ENCODE results near the gene CCDC157. TPM values are rescaled to one million over a fixed set of nuclear protein-coding genes. Genes with fewer than 3 reads are reported as not detected.

Gene CCDC157
- polyA plus RNA-seq, 3 donors: 0.50 to 3.7 (median 0.54) TPM

GRCh38 chr22:30413745-30414524, 57.1 kb downstream of the CCDC157 start:
- Mint-ChIP-seq H3K27me3 (ENCODE audit: low read depth in 3 of 3) (peaks cover 0 to 6% (median 4%) of the 10 kb centered on the region in 3 donors), H3K4me3 (no peak overlapping the region), H3K36me3 (peaks cover 21 to 26% of the 10 kb centered on the region in 2 donors), H3K9me3 (no peaks in the 10 kb centered on the region), H3K4me1 (no peaks in the 10 kb centered on the region), H3K27ac (no peak overlapping the region)
- Histone ChIP-seq H3K27ac (ENCODE audit: low read depth in 1 of 2, low read length in 2 of 2) (no peak overlapping the region), H3K79me2 (ENCODE audit: insufficient read depth, low read length) (no peaks in the 10 kb centered on the region), H3K27me3 (ENCODE audit: control insufficient read depth in 2 of 2, insufficient read depth in 2 of 2, low read length in 2 of 2) (no peaks in the 10 kb centered on the region), H4K20me1 (ENCODE audit: insufficient read depth, low read length) (no peaks in the 10 kb centered on the region), H3K4me1 (ENCODE audit: control insufficient read depth in 1 of 2, insufficient read depth in 2 of 2, low read length in 2 of 2) (no peaks in the 10 kb centered on the region), H2AFZ (ENCODE audit: insufficient read depth, low read depth, low read length, poor library complexity, severe bottlenecking) (no peak overlapping the region), H3K9me3 (replicated peaks in 1 of 2; ENCODE audit: control insufficient read depth in 1 of 2, insufficient read depth in 1 of 2, low read length in 2 of 2) (no peaks in the 10 kb centered on the region), H3K4me2 (replicated peaks; ENCODE audit: extremely low read depth, low read length, poor library complexity, severe bottlenecking) (no peak overlapping the region), H3K9ac (ENCODE audit: insufficient read depth, low read length, poor library complexity, severe bottlenecking) (no peak overlapping the region), H3K4me3 (replicated peaks in 1 of 3; ENCODE audit: low read depth in 2 of 3, low read length in 3 of 3) (no peak overlapping the region), H3K36me3 (replicated peaks in 1 of 2; ENCODE audit: control insufficient read depth in 1 of 2, insufficient read depth in 2 of 2, low read length in 2 of 2) (peaks cover 4 to 31% of the 10 kb centered on the region in 2 donors)
- DNase-seq: no peak
- no peak for TF ChIP-seq CTCF (IDR thresholded peaks at IDR 0.05)
- WGBS (ENCODE audit: insufficient coverage): 90% methylated on average over 2 of the region's 5 CpGs
- intact Hi-C loops (cut with micrococcal nuclease): no loop called here

- DNase-seq: no peak
- Histone ChIP-seq H3K27me3 (ENCODE audit: control insufficient read depth in 2 of 2, insufficient read depth in 2 of 2, low read length in 2 of 2) (no peaks in the 10 kb centered on the region), H3K79me2 (ENCODE audit: insufficient read depth, low read length) (no peaks in the 10 kb centered on the region), H3K27ac (ENCODE audit: low read depth in 1 of 2, low read length in 2 of 2) (no peak overlapping the region), H2AFZ (ENCODE audit: insufficient read depth, low read depth, low read length, poor library complexity, severe bottlenecking) (no peak overlapping the region), H3K9me3 (replicated peaks in 1 of 2; ENCODE audit: control insufficient read depth in 1 of 2, insufficient read depth in 1 of 2, low read length in 2 of 2) (no peaks in the 10 kb centered on the region), H3K4me2 (replicated peaks; ENCODE audit: extremely low read depth, low read length, poor library complexity, severe bottlenecking) (no peak overlapping the region), H3K9ac (ENCODE audit: insufficient read depth, low read length, poor library complexity, severe bottlenecking) (no peak overlapping the region), H3K36me3 (replicated peaks in 1 of 2; ENCODE audit: control insufficient read depth in 1 of 2, insufficient read depth in 2 of 2, low read length in 2 of 2) (peaks cover 4 to 31% of the 10 kb centered on the region in 2 donors), H3K4me3 (replicated peaks in 1 of 3; ENCODE audit: low read depth in 2 of 3, low read length in 3 of 3) (no peak overlapping the region), H4K20me1 (ENCODE audit: insufficient read depth, low read length) (no peaks in the 10 kb centered on the region), H3K4me1 (ENCODE audit: control insufficient read depth in 1 of 2, insufficient read depth in 2 of 2, low read length in 2 of 2) (no peaks in the 10 kb centered on the region)
- intact Hi-C loops (cut with micrococcal nuclease): no loop called here
- no peak for TF ChIP-seq CTCF (IDR thresholded peaks at IDR 0.05)
- Mint-ChIP-seq H3K9me3 (no peaks in the 10 kb centered on the region), H3K27ac (no peak overlapping the region), H3K4me3 (no peak overlapping the region), H3K4me1 (no peaks in the 10 kb centered on the region), H3K36me3 (peaks cover 26% of the 10 kb centered on the region in 2 donors), H3K27me3 (ENCODE audit: low read depth in 3 of 3) (peaks cover 0 to 6% (median 4%) of the 10 kb centered on the region in 3 donors)
- 100% methylated on average over 3 of the region's 4 CpGs for WGBS (ENCODE audit: insufficient coverage)
Observed at GRCh38 chr22:30414525-30415047, 57.8 kb downstream of the CCDC157 start.
